MM.1S (cell line): ENCODE measurements around the gene ARSG.

Experiments used
- DNase-seq: peaks from one replicate; pipeline ENCODE4 v3.0.0-alpha.2; 2015
- H2AFZ ChIP-seq: fragments of 300-600 bp; sonication (generic); 2 replicates; pipeline ENCODE4 v1.6.0; 2016; ENCODE audit warnings: antibody characterized with exemption, low read length
- H3F3A ChIP-seq: fragments of 300-600 bp; sonication (generic); 2 replicates; pipeline ENCODE4 v1.6.1; 2016; ENCODE audit warnings: mild to moderate bottlenecking, antibody characterized with exemption, low read length, moderate library complexity, mixed read lengths; ENCODE audit not compliant: insufficient read depth
- H3K27ac ChIP-seq: fragments of 300-600 bp; sonication (generic); 2 replicates; pipeline ENCODE4 v1.5.1; 2016; ENCODE audit warnings: mild to moderate bottlenecking, low read length
- H3K27me3 ChIP-seq: fragments of 300-600 bp; sonication (generic); replicated peaks from 2 replicates; pipeline ENCODE4 v1.6.0; 2016; ENCODE audit warnings: low read length; ENCODE audit not compliant: insufficient read depth
- H3K36me3 ChIP-seq: fragments of 300-600 bp; sonication (generic); replicated peaks from 2 replicates; pipeline ENCODE4 v1.6.1; 2016; ENCODE audit warnings: mild to moderate bottlenecking, low read length, mixed read lengths; ENCODE audit not compliant: insufficient read depth
- H3K4me1 ChIP-seq: fragments of 300-600 bp; sonication (generic); 2 replicates; pipeline ENCODE4 v1.6.1; 2016; ENCODE audit warnings: low read length, mixed read lengths
- H3K4me2 ChIP-seq: fragments of 300-600 bp; sonication (generic); 2 replicates; pipeline ENCODE4 v1.6.0; 2016; ENCODE audit warnings: low read depth, low read length
- H3K4me3 ChIP-seq: fragments of 300-600 bp; sonication (generic); 2 replicates; pipeline ENCODE4 v1.5.1; 2016; ENCODE audit warnings: low read length, mixed read lengths
- H3K79me2 ChIP-seq: fragments of 300-600 bp; sonication (generic); 2 replicates; pipeline ENCODE4 v1.6.1; 2016; ENCODE audit warnings: mixed run types, low read length, mixed read lengths
- H3K9ac ChIP-seq: fragments of 300-600 bp; sonication (generic); 2 replicates; pipeline ENCODE4 v1.6.1; 2016; ENCODE audit warnings: low read length, mixed read lengths
- H3K9me2 ChIP-seq: fragments of 300-600 bp; sonication (generic); replicated peaks from 2 replicates; pipeline ENCODE4 v1.6.1; 2016; ENCODE audit warnings: mild to moderate bottlenecking, low read length, mixed read lengths; ENCODE audit not compliant: insufficient read depth
- H3K9me3 ChIP-seq: fragments of 300-600 bp; sonication (generic); replicated peaks from 2 replicates; pipeline ENCODE4 v1.6.1; 2016; ENCODE audit warnings: mild to moderate bottlenecking, low read length, mixed read lengths; ENCODE audit not compliant: insufficient read depth
- H4K20me1 ChIP-seq: fragments of 300-600 bp; sonication (generic); 2 replicates; pipeline ENCODE4 v1.6.1; 2016; ENCODE audit warnings: mild to moderate bottlenecking, low read length, moderate library complexity, mixed read lengths; ENCODE audit not compliant: insufficient read depth
- CTCF ChIP-seq: fragments of 300-600 bp; sonication (generic); IDR thresholded peaks from 2 replicates; pipeline ENCODE4 v1.5.1; 2016; ENCODE audit warnings: antibody characterized with exemption, low read length, mixed read lengths
- EZH2 ChIP-seq: fragments of 300-600 bp; sonication (generic); optimal IDR thresholded peaks from 2 replicates; pipeline ENCODE3; 2017; ENCODE audit warnings: low read depth, mild to moderate bottlenecking, antibody characterized with exemption, low read length, mixed read lengths
- EZH2phosphoT487 ChIP-seq: fragments of 300-600 bp; sonication (generic); IDR thresholded peaks from 2 replicates; pipeline ENCODE4 v1.6.1; 2018; ENCODE audit warnings: antibody characterized with exemption, low read length

The ARSG gene

GRCh38 chr17:68417317-68417716 lies 126.0 kb downstream of the ARSG start:
- no peaks in the 10 kb centered on the region for H3K9me2 ChIP-seq
- no peak for TF ChIP-seq CTCF
- no peak for TF ChIP-seq EZH2
- TF ChIP-seq EZH2phosphoT487 = no peak
- H3K9me3 ChIP-seq = no peaks in the 10 kb centered on the region; the same call in 1 of the 2 replicates
- H3K27ac ChIP-seq = no peak overlapping the region
- H3K9ac ChIP-seq = no peak overlapping the region
- no peak overlapping the region for H2AFZ ChIP-seq
- no peak overlapping the region for H3K4me2 ChIP-seq
- no peaks in the 10 kb centered on the region for H4K20me1 ChIP-seq
- peaks cover 11% of the 10 kb centered on the region; the same call in 1 of the 2 replicates for H3K36me3 ChIP-seq
- H3K79me2 ChIP-seq = no peaks in the 10 kb centered on the region
- H3F3A ChIP-seq = no peaks in the 10 kb centered on the region
- H3K4me1 ChIP-seq = no peaks in the 10 kb centered on the region
- no peaks in the 10 kb centered on the region for H3K27me3 ChIP-seq
- no peak for DNase-seq
- no peak overlapping the region for H3K4me3 ChIP-seq

- Histone ChIP-seq H3K4me2 (no peak overlapping the region), H3K4me3 (no peak overlapping the region), H2AFZ (no peak overlapping the region), H4K20me1 (no peaks in the 10 kb centered on the region), H3K36me3 (peaks cover 11% of the 10 kb centered on the region; the same call in 1 of the 2 replicates), H3F3A (no peaks in the 10 kb centered on the region), H3K9ac (no peak overlapping the region), H3K4me1 (no peaks in the 10 kb centered on the region), H3K79me2 (no peaks in the 10 kb centered on the region), H3K9me3 (no peaks in the 10 kb centered on the region; the same call in 1 of the 2 replicates), H3K9me2 (no peaks in the 10 kb centered on the region), H3K27me3 (no peaks in the 10 kb centered on the region), H3K27ac (no peak overlapping the region)
- no peak for DNase-seq
- TF ChIP-seq EZH2 = no peak
- TF ChIP-seq EZH2phosphoT487 = no peak
- no peak for TF ChIP-seq CTCF
Measured at GRCh38 chr17:68418876-68419275, 127.6 kb downstream of the ARSG start.

GRCh38 chr17:68420065-68420464 lies 128.8 kb downstream of the ARSG start:
- H3K9me3 ChIP-seq = no peaks in the 10 kb centered on the region
- H3K9ac ChIP-seq = no peak overlapping the region
- H3K27me3 ChIP-seq = no peaks in the 10 kb centered on the region
- no peaks in the 10 kb centered on the region for H3K79me2 ChIP-seq
- H4K20me1 ChIP-seq = no peaks in the 10 kb centered on the region
- no peak overlapping the region for H3K4me2 ChIP-seq
- H3K9me2 ChIP-seq = no peaks in the 10 kb centered on the region
- no peak overlapping the region for H3K4me3 ChIP-seq
- no peak overlapping the region for H2AFZ ChIP-seq
- no peak for DNase-seq
- H3K27ac ChIP-seq = no peak overlapping the region
- TF ChIP-seq CTCF = no peak
- no peak for TF ChIP-seq EZH2phosphoT487
- no peak for TF ChIP-seq EZH2
- no peaks in the 10 kb centered on the region for H3F3A ChIP-seq
- H3K4me1 ChIP-seq = no peaks in the 10 kb centered on the region
- peaks cover 11% of the 10 kb centered on the region; the same call in 1 of the 2 replicates for H3K36me3 ChIP-seq
